SK-N-MC (cell line): ENCODE results near the gene JAZF1.

Source experiments
- DNase-seq: peaks from one replicate; pipeline ENCODE4 v3.0.0-alpha.2; 2011; ENCODE audit warnings: low read depth, low spot score
- H3K27ac ChIP-seq: fragments of 200-600 bp; sonication (generic); 2 replicates; pipeline ENCODE4 v1.5.1; 2016; ENCODE audit warnings: mixed run types
- H3K36me3 ChIP-seq: fragments of 200-600 bp; sonication (generic); 2 replicates; pipeline ENCODE4 v1.6.1; 2017; ENCODE audit warnings: antibody characterized with exemption, low read length, mixed read lengths; ENCODE audit not compliant: insufficient read depth
- H3K4me3 ChIP-seq: fragments of 200-600 bp; sonication (generic); 2 replicates; pipeline ENCODE4 v1.5.1; 2016
- H3K9ac ChIP-seq: fragments of 200-600 bp; sonication (generic); 2 replicates; pipeline ENCODE4 v1.8.0; 2017; ENCODE audit warnings: mixed run types, mixed read lengths; ENCODE audit not compliant: insufficient read length
- H3K9me3 ChIP-seq: fragments of 200-600 bp; sonication (generic); 2 replicates; pipeline ENCODE4 v1.6.1; 2017; ENCODE audit warnings: low read depth, mild to moderate bottlenecking, antibody characterized with exemption, low read length, moderate library complexity, mixed read lengths
- EZH2 ChIP-seq: fragments of 200-600 bp; sonication (generic); IDR thresholded peaks from one replicate; pipeline ENCODE4 v1.6.1; 2017; ENCODE audit warnings: antibody characterized with exemption
- FOXP2 ChIP-seq: optimal IDR thresholded peaks from 2 replicates; pipeline ENCODE3; 2011; ENCODE audit warnings: mild to moderate bottlenecking, moderate library complexity; ENCODE audit not compliant: insufficient read depth; ENCODE audit errors: extremely low read length, control extremely low read depth
- POLR2AphosphoS5 ChIP-seq: IDR thresholded peaks from 2 replicates; pipeline ENCODE4 v1.6.1; 2012; ENCODE audit warnings: mild to moderate bottlenecking, low read depth, low read length, borderline replicate concordance

JAZF1 gene

GRCh38 chr7:28078036-28078901 lies 102.3 kb downstream of the JAZF1 start:
- Histone ChIP-seq H3K9ac (no peak overlapping the region), H3K9me3 (no peaks in the 10 kb centered on the region), H3K27ac (no peak overlapping the region), H3K36me3 (no peaks in the 10 kb centered on the region), H3K4me3 (no peak overlapping the region)
- TF ChIP-seq POLR2AphosphoS5, result no peak
- no peak for TF ChIP-seq FOXP2
- TF ChIP-seq EZH2, result no peak
- DNase-seq, result no peak

DNA sequence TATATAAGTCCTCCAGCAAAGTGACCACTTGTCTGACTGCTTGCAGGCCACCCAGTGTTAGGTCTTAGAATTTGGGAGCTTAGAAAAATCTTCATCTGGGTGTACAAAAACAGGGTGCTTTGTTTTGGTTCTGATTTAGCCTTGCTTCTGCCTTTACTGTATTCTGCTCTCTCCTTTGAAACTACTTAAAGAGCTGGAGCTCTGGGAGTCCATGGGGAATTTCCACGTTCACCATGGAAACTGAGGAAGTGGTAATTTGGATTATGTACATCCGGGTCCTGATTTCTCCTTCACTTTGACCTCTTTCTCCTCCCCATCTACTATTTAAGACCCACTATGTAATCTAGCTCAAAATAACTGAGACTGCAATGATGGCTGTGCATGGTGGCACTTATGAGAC lies 103.0 kb downstream of the JAZF1 start:
- TF ChIP-seq EZH2, result no peak
- no peak for TF ChIP-seq FOXP2
- no peak for TF ChIP-seq POLR2AphosphoS5
- H3K9ac ChIP-seq, result no peak overlapping the region
- no peak overlapping the region for H3K27ac ChIP-seq
- DNase-seq, result no peak
- no peaks in the 10 kb centered on the region for H3K9me3 ChIP-seq
- no peak overlapping the region for H3K4me3 ChIP-seq
- H3K36me3 ChIP-seq, result no peaks in the 10 kb centered on the region

- no peak overlapping the region for H3K9ac ChIP-seq
- TF ChIP-seq FOXP2, result no peak
- TF ChIP-seq POLR2AphosphoS5, result no peak
- TF ChIP-seq EZH2, result no peak
- H3K4me3 ChIP-seq, result no peak overlapping the region
- H3K27ac ChIP-seq, result no peak overlapping the region
- DNase-seq, result no peak
- no peaks in the 10 kb centered on the region for H3K9me3 ChIP-seq
- H3K36me3 ChIP-seq, result no peaks in the 10 kb centered on the region
These were observed 104.0 kb downstream of the JAZF1 start for GRCh38 chr7:28076423-28077200.

- H3K36me3 ChIP-seq, result no peaks in the 10 kb centered on the region
- H3K4me3 ChIP-seq, result no peak overlapping the region
- H3K27ac ChIP-seq, result no peak overlapping the region
- no peak for TF ChIP-seq POLR2AphosphoS5
- TF ChIP-seq FOXP2, result no peak
- TF ChIP-seq EZH2, result no peak
- no peak overlapping the region for H3K9ac ChIP-seq
- no peak for DNase-seq
- no peaks in the 10 kb centered on the region for H3K9me3 ChIP-seq
These were observed 104.8 kb downstream of the JAZF1 start for GRCh38 chr7:28075674-28076358.

DNA sequence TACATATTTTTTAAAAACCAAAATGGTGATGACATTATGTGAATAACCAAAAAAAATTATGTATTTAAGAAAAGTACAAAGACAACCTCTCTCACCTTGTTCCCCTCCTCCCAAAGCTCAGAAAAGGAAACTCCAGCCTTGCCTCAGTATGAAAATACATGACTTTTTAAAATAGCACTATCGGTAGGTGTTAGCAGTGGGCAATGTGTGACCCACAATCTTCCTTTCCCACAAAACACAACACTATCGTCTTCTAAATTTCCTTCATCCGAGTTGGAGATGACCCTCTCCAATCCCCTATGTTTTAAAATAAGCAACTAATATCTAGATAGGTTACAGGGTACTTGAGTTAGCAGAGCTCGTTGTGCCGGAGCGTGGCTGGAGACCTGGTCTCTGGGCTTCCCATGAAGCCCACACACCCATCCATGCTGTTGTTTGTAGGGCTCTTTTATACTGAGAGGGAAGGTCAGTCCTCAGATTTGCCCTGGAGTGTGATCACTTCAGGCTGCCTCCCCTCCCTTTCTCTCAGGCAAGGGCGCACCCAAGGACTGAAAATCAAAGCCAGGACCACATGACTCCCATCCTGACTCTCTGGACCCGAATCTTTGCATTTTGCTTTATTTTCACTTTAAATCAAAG lies 107.6 kb downstream of the JAZF1 start:
- TF ChIP-seq POLR2AphosphoS5, result no peak
- no peak overlapping the region for H3K27ac ChIP-seq
- no peak overlapping the region for H3K9ac ChIP-seq
- H3K36me3 ChIP-seq, result no peaks in the 10 kb centered on the region
- H3K9me3 ChIP-seq, result no peaks in the 10 kb centered on the region
- DNase-seq, result no peak
- H3K4me3 ChIP-seq, result no peak overlapping the region

- H3K4me3 ChIP-seq, result no peak overlapping the region
- no peak overlapping the region for H3K27ac ChIP-seq
- no peaks in the 10 kb centered on the region for H3K36me3 ChIP-seq
- no peak for DNase-seq
- no peaks in the 10 kb centered on the region for H3K9me3 ChIP-seq
- TF ChIP-seq FOXP2, result no peak
- TF ChIP-seq EZH2, result no peak
- no peak for TF ChIP-seq POLR2AphosphoS5
- no peak overlapping the region for H3K9ac ChIP-seq
These were observed 109.0 kb downstream of the JAZF1 start for GRCh38 chr7:28071570-28071969.

DNA sequence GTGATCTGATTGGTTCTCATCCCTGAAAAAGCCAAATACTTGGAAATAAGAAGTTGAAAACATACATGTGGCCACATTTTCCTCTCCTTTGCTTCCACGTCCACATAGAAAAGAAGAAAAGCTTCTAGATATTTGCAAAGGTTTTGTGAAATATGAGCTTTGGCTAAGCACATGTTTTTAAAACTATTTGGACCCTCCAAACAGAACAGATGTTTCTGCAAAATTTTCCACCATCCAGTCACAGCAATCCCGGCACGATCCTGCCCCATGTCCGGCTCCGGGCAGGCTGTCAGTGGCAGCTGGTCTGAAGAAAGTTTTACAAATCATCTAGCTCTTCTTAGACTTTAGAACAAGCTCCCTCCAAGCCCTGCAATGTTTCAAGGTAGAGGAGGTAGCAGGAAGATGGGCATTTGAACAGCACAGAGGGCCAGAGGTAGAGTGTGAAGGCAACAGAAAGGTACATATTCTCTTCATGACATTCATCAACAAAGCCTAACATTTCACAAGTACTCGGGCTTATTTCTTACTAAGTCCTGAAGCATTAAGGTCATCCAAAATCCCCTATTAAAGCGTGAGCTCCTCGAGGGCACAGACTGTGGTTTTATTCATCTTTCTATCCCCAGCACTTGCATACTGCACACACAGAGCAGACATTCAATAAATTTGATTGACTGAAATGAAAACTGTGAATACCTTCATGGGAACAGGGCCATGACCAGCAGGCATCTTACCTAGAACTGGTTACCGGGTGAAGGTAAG lies 110.1 kb downstream of the JAZF1 start:
- no peak overlapping the region for H3K4me3 ChIP-seq
- TF ChIP-seq FOXP2 (no peak), EZH2 (no peak)

More for the DNA sequence above, 110.1 kb downstream of the JAZF1 start:
- no peaks in the 10 kb centered on the region for H3K9me3 ChIP-seq
- no peak for DNase-seq
- no peak overlapping the region for H3K9ac ChIP-seq
- H3K36me3 ChIP-seq, result no peaks in the 10 kb centered on the region
- no peak overlapping the region for H3K27ac ChIP-seq
